C4-2B (cell line): ENCODE measurements around the gene NMD3.

Experiments used
- H3K27ac ChIP-seq: fragments of 450-650 bp; 2 replicates; pipeline ENCODE4 v1.5.1; 2017
- CTCF ChIP-seq: fragments of 450-650 bp; conservative IDR thresholded peaks from 2 replicates; pipeline ENCODE4 v1.5.1; 2017; ENCODE audit warnings: mild to moderate bottlenecking
- ZFX ChIP-seq: fragments of 450-650 bp; IDR thresholded peaks from 2 replicates; pipeline ENCODE4 v1.6.1; 2017

NMD3 gene

GRCh38 chr3:161267646-161268045 lies 46.5 kb downstream of the NMD3 start:
- no peak overlapping the region for H3K27ac ChIP-seq
- no peak for TF ChIP-seq CTCF
- no peak for TF ChIP-seq ZFX

- no peak for TF ChIP-seq ZFX
- no peak for TF ChIP-seq CTCF
These were observed 47.5 kb downstream of the NMD3 start for GRCh38 chr3:161268601-161269000.

GRCh38 chr3:161270991-161271390 lies 49.9 kb downstream of the NMD3 start:
- no peak for TF ChIP-seq CTCF
- no peak for TF ChIP-seq ZFX
- no peak overlapping the region for H3K27ac ChIP-seq

More at GRCh38 chr3:161268601-161269000, 47.5 kb downstream of the NMD3 start:
- no peak overlapping the region for H3K27ac ChIP-seq

- no peak for TF ChIP-seq ZFX
- no peak for TF ChIP-seq CTCF
- peak overlapping the region; percentile 12; the same call in 1 of the 2 replicates for H3K27ac ChIP-seq
These were observed 50.5 kb downstream of the NMD3 start for GRCh38 chr3:161271646-161272045.

GRCh38 chr3:161272524-161272923 lies 51.4 kb downstream of the NMD3 start:
- TF ChIP-seq CTCF = no peak
- no peak for TF ChIP-seq ZFX
- peak overlapping the region; percentile 25 for H3K27ac ChIP-seq

- no peak overlapping the region for H3K27ac ChIP-seq
- TF ChIP-seq CTCF (peak; percentile 76), ZFX (no peak)
These were observed 52.6 kb downstream of the NMD3 start for GRCh38 chr3:161273589-161274218.

GRCh38 chr3:161274691-161275298 lies 53.7 kb downstream of the NMD3 start:
- TF ChIP-seq CTCF (peak; percentile 89), ZFX (no peak)
- H3K27ac ChIP-seq = no peak overlapping the region
